GM12891 (cell line): ENCODE results near the gene EMC8.

ENCODE experiments used
- POLR2A ChIP-seq: IDR thresholded peaks from 2 replicates; pipeline ENCODE4 v1.6.1; 2011; ENCODE audit warnings: low read depth, low read length, control low read depth
- POLR2AphosphoS5 ChIP-seq: IDR thresholded peaks from 2 replicates; pipeline ENCODE4 v1.6.1; 2011; ENCODE audit warnings: low read depth, low read length, control low read depth
- POU2F2 ChIP-seq: IDR thresholded peaks from 2 replicates; pipeline ENCODE4 v1.6.1; 2011; ENCODE audit warnings: low read depth, mild to moderate bottlenecking, control low read depth, low read length, moderate library complexity
- SPI1 ChIP-seq: IDR thresholded peaks from 2 replicates; pipeline ENCODE4 v1.6.1; 2011; ENCODE audit warnings: low read depth, low read length, control low read depth
- TAF1 ChIP-seq: IDR thresholded peaks from 2 replicates; pipeline ENCODE4 v1.6.1; 2011; ENCODE audit warnings: low read depth, low read length, control low read depth

GRCh38 chr16:85821390-85822135 is 22.2 kb upstream of the EMC8 start:
- TF ChIP-seq TAF1 (no peak), POLR2AphosphoS5 (no peak), POLR2A (no peak), POU2F2 (no peak; the same call in 1 of the 2 replicates), SPI1 (0 out of 2 replicates have a peak, but pooled peaks have one; percentile 10)
